Gastroesophageal sphincter (tissue), 4 donors: ENCODE measurements around the gene WNK3. TPM values are rescaled to one million over a fixed set of nuclear protein-coding genes. Genes with fewer than 3 reads are reported as not detected.

ENCODE experiments used
- ATAC-seq: fragments of 150-250 bp; one replicate; pipeline ENCODE4 v1.9.1; 2016; ENCODE audit warnings: mild to moderate bottlenecking, moderate library complexity
- H3K27ac ChIP-seq, 4 donors: fragments of 200-600 bp; sonication (generic) in 3 of 4; 1 replicate in 3 of 4; 2 replicates in 1 of 4; pipeline ENCODE4 v1.5.1; 2016 to 2019
- H3K27me3 ChIP-seq: fragments of 200-600 bp; sonication (generic); one replicate; pipeline ENCODE4 v1.5.1; 2019
- H3K36me3 ChIP-seq, 2 donors: fragments of 200-600 bp; sonication (generic); one replicate each; pipeline ENCODE4 v1.5.1; 2019; ENCODE audit warnings: control low read depth in 1 of 2
- H3K4me1 ChIP-seq, 3 donors: fragments of 200-600 bp; sonication (generic); 1 replicate in 2 of 3; 2 replicates in 1 of 3; pipeline ENCODE4 v1.5.1; 2016 to 2019; ENCODE audit warnings: control low read depth in 2 of 3
- H3K4me3 ChIP-seq, 2 donors: fragments of 200-600 bp; sonication (generic); one replicate each; pipeline ENCODE4 v1.5.1; 2019; ENCODE audit warnings: mild to moderate bottlenecking in 1 of 2, moderate library complexity in 1 of 2
- H3K9me3 ChIP-seq, 3 donors: fragments of 200-600 bp; sonication (generic); one replicate each; pipeline ENCODE4 v1.5.1; 2017 to 2019; ENCODE audit warnings: control low read depth in 2 of 3
- EP300 ChIP-seq: sonication (generic); formaldehyde crosslinking; IDR thresholded peaks from one replicate; pipeline ENCODE4 v1.6.1; 2017; ENCODE audit warnings: antibody characterized with exemption, mild to moderate bottlenecking
- POLR2A ChIP-seq, 2 donors: fragments of 450-650 bp; IDR thresholded peaks; one replicate each; pipeline ENCODE4 v1.6.1; 2017; ENCODE audit warnings: antibody characterized with exemption in 2 of 2, mild to moderate bottlenecking in 2 of 2, moderate library complexity in 1 of 2
- POLR2AphosphoS5 ChIP-seq: sonication (generic); formaldehyde crosslinking; IDR thresholded peaks from one replicate; pipeline ENCODE4 v1.6.1; 2017; ENCODE audit warnings: antibody characterized with exemption
- WGBS, 2 donors: methylation state at CpG; one replicate each; pipeline ENCODE4 v1.1.5; 2018; ENCODE audit warnings: low coverage in 1 of 2; 5-methylcytosine and 5-hydroxymethylcytosine counted together
- total RNA-seq, 4 donors: library from RNA; depleted of rRNA; stranded (reverse); fragments of >200 nt; gene quantifications; one replicate each; pipeline ENCODE4 v1.1.0, GENCODE V29; 2016
- TF ChIP-seq, protein P1 (sequence below), 4 experiments: fragments of 200-600 bp in 2 of 4; fragments of 450-650 bp in 2 of 4; sonication (generic) in 1 of 4; IDR thresholded peaks; one replicate each; pipeline ENCODE4 v1.5.1; 2017 to 2019; ENCODE audit warnings: antibody characterized with exemption in 4 of 4, mild to moderate bottlenecking in 2 of 4, moderate library complexity in 2 of 4

The WNK3 gene
- total RNA-seq, 4 donors from 2014 or later, result 1.9 to 4.3 (median 3.0) TPM

GRCh38 chrX:54306379-54306778 is 51.5 kb downstream of the WNK3 start:
- Histone ChIP-seq H3K9me3 (no peaks in the 10 kb centered on the region), H3K36me3 (no peaks in the 10 kb centered on the region), H3K4me3 (no peak overlapping the region), H3K4me1 (no peaks in the 10 kb centered on the region), H3K27ac (no peak overlapping the region), H3K27me3 (no peaks in the 10 kb centered on the region)
- TF ChIP-seq POLR2A (IDR thresholded peaks at IDR 0.05), result no peak
- TF ChIP-seq, protein P1, sequence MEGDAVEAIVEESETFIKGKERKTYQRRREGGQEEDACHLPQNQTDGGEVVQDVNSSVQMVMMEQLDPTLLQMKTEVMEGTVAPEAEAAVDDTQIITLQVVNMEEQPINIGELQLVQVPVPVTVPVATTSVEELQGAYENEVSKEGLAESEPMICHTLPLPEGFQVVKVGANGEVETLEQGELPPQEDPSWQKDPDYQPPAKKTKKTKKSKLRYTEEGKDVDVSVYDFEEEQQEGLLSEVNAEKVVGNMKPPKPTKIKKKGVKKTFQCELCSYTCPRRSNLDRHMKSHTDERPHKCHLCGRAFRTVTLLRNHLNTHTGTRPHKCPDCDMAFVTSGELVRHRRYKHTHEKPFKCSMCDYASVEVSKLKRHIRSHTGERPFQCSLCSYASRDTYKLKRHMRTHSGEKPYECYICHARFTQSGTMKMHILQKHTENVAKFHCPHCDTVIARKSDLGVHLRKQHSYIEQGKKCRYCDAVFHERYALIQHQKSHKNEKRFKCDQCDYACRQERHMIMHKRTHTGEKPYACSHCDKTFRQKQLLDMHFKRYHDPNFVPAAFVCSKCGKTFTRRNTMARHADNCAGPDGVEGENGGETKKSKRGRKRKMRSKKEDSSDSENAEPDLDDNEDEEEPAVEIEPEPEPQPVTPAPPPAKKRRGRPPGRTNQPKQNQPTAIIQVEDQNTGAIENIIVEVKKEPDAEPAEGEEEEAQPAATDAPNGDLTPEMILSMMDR (IDR thresholded peaks at IDR 0.05), result no peak
- ATAC-seq, result no peak
- 87 to 89% methylated on average over 2 of the region's 2 CpGs for WGBS, 2 donors

DNA sequence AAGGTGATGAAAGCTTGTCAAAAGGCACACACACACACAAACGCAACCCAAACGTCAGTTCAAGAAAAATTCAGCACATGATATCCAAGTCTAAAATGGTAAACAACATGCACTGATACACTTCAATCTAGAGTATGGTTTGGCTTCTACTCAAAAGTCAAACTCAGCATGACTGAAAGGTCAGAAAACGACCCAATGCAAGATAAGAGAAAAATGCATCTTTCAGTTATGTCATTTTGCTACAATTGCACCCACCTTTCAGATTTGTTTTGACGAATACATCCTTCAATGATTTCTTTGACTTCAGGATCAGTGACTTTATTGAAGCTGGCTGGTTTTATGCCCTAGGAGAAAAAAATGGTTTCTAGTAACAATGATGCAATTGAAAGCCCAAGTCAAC is 56.3 kb downstream of the WNK3 start:
- Histone ChIP-seq H3K9me3 (no peaks in the 10 kb centered on the region), H3K27me3 (no peaks in the 10 kb centered on the region)
- no peak for TF ChIP-seq POLR2AphosphoS5
- TF ChIP-seq EP300, result no peak
- TF ChIP-seq, protein P1 (IDR thresholded peaks at IDR 0.05), result no peak
- TF ChIP-seq POLR2A (IDR thresholded peaks at IDR 0.05), result no peak

DNA sequence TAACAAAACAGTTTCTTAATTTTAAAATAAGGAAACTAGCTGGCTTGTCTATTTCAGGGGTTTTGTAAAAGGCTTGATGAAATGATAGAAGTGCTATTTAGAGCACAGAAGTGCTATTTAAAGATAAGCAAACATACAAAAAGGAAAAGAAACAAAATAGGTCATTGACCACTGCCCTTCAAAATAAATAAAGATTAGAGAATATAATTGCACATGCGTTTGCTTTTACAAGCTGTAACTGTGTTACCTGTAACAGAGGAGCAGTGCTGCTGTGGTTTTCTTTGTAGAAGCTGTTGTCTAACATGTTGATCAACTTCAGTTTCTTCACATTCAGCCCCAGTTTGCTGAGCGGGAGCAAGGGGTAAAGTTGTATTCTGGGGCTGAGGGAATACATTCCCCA is 63.5 kb downstream of the WNK3 start:
- no peaks in the 10 kb centered on the region for H3K4me1 ChIP-seq
- H3K27ac ChIP-seq, result no peak overlapping the region
- H3K27me3 ChIP-seq, result no peaks in the 10 kb centered on the region
- TF ChIP-seq POLR2AphosphoS5 (no peak), EP300 (no peak), POLR2A (IDR thresholded peaks at IDR 0.05) (no peak)
- TF ChIP-seq, protein P1 (IDR thresholded peaks at IDR 0.05), result no peak
- no peaks in the 10 kb centered on the region for H3K9me3 ChIP-seq
- no peak for ATAC-seq
- 69 to 90% methylated on average over 2 of the region's 2 CpGs for WGBS, 2 donors
- H3K4me3 ChIP-seq, result no peak overlapping the region
- no peaks in the 10 kb centered on the region for H3K36me3 ChIP-seq

More for the DNA sequence above, 56.3 kb downstream of the WNK3 start:
- WGBS, 2 donors, result 63 to 64% methylated on average over 2 to 4 of the region's 4 CpGs
- H3K36me3 ChIP-seq, result no peaks in the 10 kb centered on the region
- no peak overlapping the region for H3K4me3 ChIP-seq
- no peak for ATAC-seq
- H3K4me1 ChIP-seq, result no peaks in the 10 kb centered on the region
- no peak overlapping the region for H3K27ac ChIP-seq

GRCh38 chrX:54292755-54293154 is 65.1 kb downstream of the WNK3 start:
- no peaks in the 10 kb centered on the region for H3K36me3 ChIP-seq
- ATAC-seq, result no peak
- TF ChIP-seq POLR2A (IDR thresholded peaks at IDR 0.05) (no peak), EP300 (no peak), POLR2AphosphoS5 (no peak)
- TF ChIP-seq, protein P1 (IDR thresholded peaks at IDR 0.05), result no peak

GRCh38 chrX:54291758-54292157 is 66.1 kb downstream of the WNK3 start:
- Histone ChIP-seq H3K27me3 (no peaks in the 10 kb centered on the region), H3K9me3 (no peaks in the 10 kb centered on the region), H3K4me3 (no peak overlapping the region), H3K27ac (no peak overlapping the region), H3K36me3 (no peaks in the 10 kb centered on the region), H3K4me1 (no peaks in the 10 kb centered on the region)
- TF ChIP-seq POLR2AphosphoS5, result no peak
- TF ChIP-seq, protein P1 (IDR thresholded peaks at IDR 0.05), result no peak
- TF ChIP-seq EP300, result no peak
- TF ChIP-seq POLR2A (IDR thresholded peaks at IDR 0.05), result no peak
- ATAC-seq, result no peak
- WGBS, 2 donors, result 44% methylated on average over 1 of the region's 2 CpGs; no CpG with 5 or more reads in 1 of the 2 donors

More at GRCh38 chrX:54292755-54293154, 65.1 kb downstream of the WNK3 start:
- H3K4me3 ChIP-seq, result no peak overlapping the region
- 83 to 100% methylated on average over 2 of the region's 2 CpGs for WGBS, 2 donors
- H3K4me1 ChIP-seq, result no peaks in the 10 kb centered on the region
- H3K27ac ChIP-seq, result no peak overlapping the region
- H3K27me3 ChIP-seq, result no peaks in the 10 kb centered on the region
- H3K9me3 ChIP-seq, result no peaks in the 10 kb centered on the region
